ENCODE measurements around the gene RAB4A. TPM values are rescaled to one million over a fixed set of nuclear protein-coding genes. Genes with fewer than 3 reads are reported as not detected.
"Not testable (repeated sequence)": the region's sequence is repeated elsewhere in the genome, so short reads cannot be mapped to it uniquely, and the experiment has no call there.

Gene RAB4A
- total RNA-seq, 1 donor from 2014 or later = 46.7 TPM

- DNase-seq = no peak
These were observed 27.5 kb downstream of the RAB4A start for GRCh38 chr1:229298420-229298819.

GRCh38 chr1:229298887-229299503 lies 28.1 kb downstream of the RAB4A start:
- DNase-seq = no peak

- DNase-seq = no peak
These were observed 29.3 kb downstream of the RAB4A start for GRCh38 chr1:229300099-229300757.

- DNase-seq = no peak
These were observed 31.8 kb downstream of the RAB4A start for GRCh38 chr1:229302740-229303139.

GRCh38 chr1:229303855-229304254 lies 32.9 kb downstream of the RAB4A start:
- DNase-seq = no peak

GRCh38 chr1:229305392-229305791 lies 34.5 kb downstream of the RAB4A start:
- no peak for DNase-seq

- no peak for DNase-seq
These were observed 38.2 kb downstream of the RAB4A start for GRCh38 chr1:229309074-229309473.

- no peak for DNase-seq
These were observed 38.8 kb downstream of the RAB4A start for GRCh38 chr1:229309684-229310083.

GRCh38 chr1:229310833-229311232 lies 39.9 kb downstream of the RAB4A start:
- no peak for DNase-seq

- no peak for DNase-seq
These were observed 45.3 kb downstream of the RAB4A start for GRCh38 chr1:229316166-229316565.

- no peak for DNase-seq
These were observed 47.1 kb downstream of the RAB4A start for GRCh38 chr1:229318056-229318455.

- no peak for DNase-seq
These were observed 48.6 kb downstream of the RAB4A start for GRCh38 chr1:229319487-229319886.

GRCh38 chr1:229323201-229323600 lies 52.3 kb downstream of the RAB4A start:
- no peak for DNase-seq

GRCh38 chr1:229323885-229324553 lies 53.1 kb downstream of the RAB4A start:
- DNase-seq = no peak

- no peak for DNase-seq
These were observed 54.5 kb downstream of the RAB4A start for GRCh38 chr1:229325401-229325800.

- no peak for DNase-seq
These were observed 55.1 kb downstream of the RAB4A start for GRCh38 chr1:229325853-229326487.

- no peak for DNase-seq
These were observed 55.7 kb downstream of the RAB4A start for GRCh38 chr1:229326601-229327000.

- not testable (repeated sequence) for DNase-seq
These were observed 56.9 kb downstream of the RAB4A start for GRCh38 chr1:229327765-229328164.

- DNase-seq = no peak
These were observed 57.9 kb downstream of the RAB4A start for GRCh38 chr1:229328598-229329362.

GRCh38 chr1:229334269-229334668 lies 63.4 kb downstream of the RAB4A start:
- DNase-seq = no peak

GRCh38 chr1:229334716-229335115 lies 63.8 kb downstream of the RAB4A start:
- DNase-seq = no peak

- no peak for DNase-seq
These were observed 65.4 kb downstream of the RAB4A start for GRCh38 chr1:229336345-229336744.
